ENCODE results near the gene ULK4.

DNA sequence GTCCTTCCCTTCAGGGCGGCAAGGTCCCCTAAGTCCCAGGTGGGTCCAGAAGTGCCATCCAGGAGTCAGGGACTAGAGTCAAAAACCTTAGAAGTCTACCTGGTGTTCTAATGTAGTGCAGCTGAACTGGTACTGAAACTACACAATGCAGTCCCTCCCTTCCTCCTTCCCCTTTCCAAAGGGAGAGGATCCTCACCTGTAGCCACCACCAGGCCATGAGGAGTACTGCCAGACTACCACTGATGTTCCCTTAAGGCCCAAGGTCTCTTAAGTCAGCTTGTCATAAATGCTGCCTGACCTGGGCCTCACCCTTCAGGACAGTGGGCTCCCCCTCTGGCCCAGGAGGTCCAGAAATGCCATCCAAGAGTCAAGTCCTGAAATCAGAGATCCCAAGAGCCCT lies 98.9 kb downstream of the ULK4 start:
- TF ChIP-seq, protein P1, sequence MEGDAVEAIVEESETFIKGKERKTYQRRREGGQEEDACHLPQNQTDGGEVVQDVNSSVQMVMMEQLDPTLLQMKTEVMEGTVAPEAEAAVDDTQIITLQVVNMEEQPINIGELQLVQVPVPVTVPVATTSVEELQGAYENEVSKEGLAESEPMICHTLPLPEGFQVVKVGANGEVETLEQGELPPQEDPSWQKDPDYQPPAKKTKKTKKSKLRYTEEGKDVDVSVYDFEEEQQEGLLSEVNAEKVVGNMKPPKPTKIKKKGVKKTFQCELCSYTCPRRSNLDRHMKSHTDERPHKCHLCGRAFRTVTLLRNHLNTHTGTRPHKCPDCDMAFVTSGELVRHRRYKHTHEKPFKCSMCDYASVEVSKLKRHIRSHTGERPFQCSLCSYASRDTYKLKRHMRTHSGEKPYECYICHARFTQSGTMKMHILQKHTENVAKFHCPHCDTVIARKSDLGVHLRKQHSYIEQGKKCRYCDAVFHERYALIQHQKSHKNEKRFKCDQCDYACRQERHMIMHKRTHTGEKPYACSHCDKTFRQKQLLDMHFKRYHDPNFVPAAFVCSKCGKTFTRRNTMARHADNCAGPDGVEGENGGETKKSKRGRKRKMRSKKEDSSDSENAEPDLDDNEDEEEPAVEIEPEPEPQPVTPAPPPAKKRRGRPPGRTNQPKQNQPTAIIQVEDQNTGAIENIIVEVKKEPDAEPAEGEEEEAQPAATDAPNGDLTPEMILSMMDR (IDR thresholded peaks at IDR 0.05; ENCODE audit: poor library complexity, severe bottlenecking) = no peak
- TF ChIP-seq TAF1 (IDR thresholded peaks at IDR 0.05; ENCODE audit: low read depth) (no peak), MXI1 (conservative IDR thresholded peaks at IDR 0.05; ENCODE audit: poor library complexity, severe bottlenecking) (no peak), POLR2AphosphoS5 (IDR thresholded peaks at IDR 0.05) (no peak)

All from neural cell (in vitro differentiated cells).